GM18873 (cell line): ENCODE results near the gene CADPS.

ENCODE experiments used
- ATAC-seq: cut with Tn5 transposase; IDR thresholded peaks from one replicate; pipeline ENCODE4 v1.9.1; 2021; ENCODE audit warnings: mild to moderate bottlenecking, moderate library complexity, moderate number of reproducible peaks; ENCODE audit not compliant: unreplicated experiment, low FRiP score

CADPS gene

DNA sequence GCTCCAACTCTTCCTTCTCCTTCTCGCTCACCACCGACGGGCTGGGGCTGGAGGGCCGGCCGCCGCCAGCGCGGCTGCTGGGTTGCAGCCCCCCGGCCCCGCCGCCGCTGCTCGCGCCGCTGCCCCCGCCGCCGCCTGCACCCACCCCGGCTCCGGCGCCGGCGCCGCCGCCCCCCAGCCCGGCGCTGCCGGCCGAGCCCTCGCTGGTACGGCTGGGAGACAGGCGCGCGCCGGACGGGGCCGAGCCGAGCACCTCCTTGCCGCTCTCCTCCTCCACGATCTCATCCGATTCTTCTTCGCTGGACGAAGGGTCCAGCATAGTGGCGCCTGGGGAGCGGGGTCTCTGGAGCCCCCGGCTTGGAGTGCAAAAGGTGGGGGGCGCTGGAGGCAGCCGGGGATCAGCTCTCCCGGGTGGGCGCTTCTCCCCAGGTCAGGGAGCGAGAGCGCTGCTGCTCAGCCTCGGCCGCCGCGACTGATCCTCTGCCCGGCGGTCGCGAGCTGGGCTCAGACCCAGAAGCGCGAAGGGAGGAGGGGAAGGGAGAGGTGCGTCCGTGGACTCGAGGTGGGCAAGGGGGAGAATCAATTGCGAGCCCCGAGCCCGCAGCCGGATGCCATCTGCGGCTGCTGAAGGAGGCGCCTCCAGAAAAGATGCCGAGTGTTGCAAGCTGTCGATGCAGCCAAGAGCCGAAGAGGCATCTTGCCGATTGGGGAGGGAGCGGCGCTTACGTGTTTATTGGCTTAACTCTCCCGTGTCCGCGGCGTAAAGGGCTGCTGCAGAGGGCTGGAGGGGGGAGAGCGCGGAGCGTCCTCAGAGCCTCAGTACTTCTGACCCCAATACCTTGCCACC lies at the start of gene CADPS:
Gene CADPS (minus strand): TSS at position 706 of the 847 bp plus-strand sequence. CDS start 387 bp downstream, at position 319.
- no peak for ATAC-seq

DNA sequence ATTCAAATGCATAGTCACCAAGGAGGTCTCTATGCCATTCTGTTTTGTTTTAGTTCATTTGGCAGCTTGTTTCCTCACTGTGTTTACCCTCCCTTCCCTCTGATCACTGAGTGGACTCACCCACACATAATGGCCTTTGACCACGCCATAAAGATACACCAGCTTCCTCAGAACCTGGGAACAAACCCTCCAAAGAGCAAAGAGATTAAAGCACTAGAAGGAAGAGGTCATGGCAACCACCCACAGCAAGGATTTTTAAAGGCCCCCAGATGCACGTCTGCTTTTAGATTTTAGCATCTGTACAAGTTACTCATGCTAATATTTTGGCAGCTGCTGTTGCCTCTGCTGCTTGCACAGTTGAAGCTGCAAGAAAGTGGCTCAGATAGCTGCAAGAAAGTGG lies 47.9 kb upstream of the CADPS start:
- no peak for ATAC-seq

GRCh38 chr3:62922326-62922725 lies 47.1 kb upstream of the CADPS start:
- no peak for ATAC-seq

DNA sequence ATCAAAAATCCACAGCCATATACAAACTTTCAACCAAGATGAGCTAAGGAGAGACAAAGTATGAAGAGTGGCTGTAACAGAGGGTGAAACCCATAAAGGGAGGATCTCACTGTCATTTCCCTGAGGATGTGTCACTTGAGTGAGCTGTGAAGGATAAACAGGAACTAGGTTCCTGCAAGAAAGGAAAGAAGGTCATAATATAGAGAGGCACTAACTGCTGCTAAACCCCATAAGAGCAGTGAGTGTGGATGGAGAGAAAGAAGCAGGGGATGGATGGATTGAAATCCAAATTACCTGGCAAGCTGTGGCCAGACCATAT lies 45.2 kb upstream of the CADPS start:
- ATAC-seq: no peak

- ATAC-seq: no peak
Observed at GRCh38 chr3:62919784-62920465, 44.7 kb upstream of the CADPS start.

GRCh38 chr3:62918777-62919176 lies 43.6 kb upstream of the CADPS start:
- no peak for ATAC-seq

DNA sequence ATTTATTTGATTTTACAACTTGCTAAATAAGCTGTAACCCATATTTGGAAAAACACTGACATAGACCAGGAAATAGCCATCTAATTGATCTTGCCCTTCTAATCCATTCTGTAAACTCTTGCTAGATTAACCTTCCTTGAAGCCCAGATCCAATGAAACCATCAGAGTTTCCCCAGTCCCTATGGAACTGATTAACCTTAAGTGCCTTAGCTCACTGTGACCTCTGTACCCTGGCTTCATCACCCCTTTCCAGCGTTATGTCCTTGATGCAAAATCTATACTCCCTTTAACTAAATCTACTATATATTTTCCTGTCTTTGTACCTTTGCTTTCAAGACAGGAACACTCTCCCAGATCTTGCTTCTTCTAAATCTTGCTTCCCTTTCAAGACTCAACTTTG lies 42.9 kb upstream of the CADPS start:
- no peak for ATAC-seq

- no peak for ATAC-seq
Observed at GRCh38 chr3:62911526-62911925, 36.3 kb upstream of the CADPS start.

DNA sequence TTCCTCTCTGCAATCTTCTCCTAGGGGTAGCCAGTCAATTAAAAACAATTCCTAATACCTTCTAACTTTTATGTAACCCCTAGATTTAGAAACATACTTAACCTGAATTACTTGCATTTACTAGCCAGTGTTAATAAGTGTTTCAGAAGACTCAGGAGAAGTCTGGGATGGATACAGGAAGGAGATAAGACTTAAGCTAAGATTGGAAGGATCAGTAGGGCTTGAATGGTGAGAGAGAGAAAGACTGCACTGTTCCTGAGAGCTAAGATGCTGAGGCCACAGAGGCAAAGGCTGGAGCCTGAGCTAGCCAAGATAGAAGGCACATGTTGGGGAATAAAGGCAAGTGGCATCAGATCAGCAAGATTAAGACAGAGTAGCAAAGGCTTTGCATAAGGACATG lies 30.1 kb upstream of the CADPS start:
- ATAC-seq: no peak

DNA sequence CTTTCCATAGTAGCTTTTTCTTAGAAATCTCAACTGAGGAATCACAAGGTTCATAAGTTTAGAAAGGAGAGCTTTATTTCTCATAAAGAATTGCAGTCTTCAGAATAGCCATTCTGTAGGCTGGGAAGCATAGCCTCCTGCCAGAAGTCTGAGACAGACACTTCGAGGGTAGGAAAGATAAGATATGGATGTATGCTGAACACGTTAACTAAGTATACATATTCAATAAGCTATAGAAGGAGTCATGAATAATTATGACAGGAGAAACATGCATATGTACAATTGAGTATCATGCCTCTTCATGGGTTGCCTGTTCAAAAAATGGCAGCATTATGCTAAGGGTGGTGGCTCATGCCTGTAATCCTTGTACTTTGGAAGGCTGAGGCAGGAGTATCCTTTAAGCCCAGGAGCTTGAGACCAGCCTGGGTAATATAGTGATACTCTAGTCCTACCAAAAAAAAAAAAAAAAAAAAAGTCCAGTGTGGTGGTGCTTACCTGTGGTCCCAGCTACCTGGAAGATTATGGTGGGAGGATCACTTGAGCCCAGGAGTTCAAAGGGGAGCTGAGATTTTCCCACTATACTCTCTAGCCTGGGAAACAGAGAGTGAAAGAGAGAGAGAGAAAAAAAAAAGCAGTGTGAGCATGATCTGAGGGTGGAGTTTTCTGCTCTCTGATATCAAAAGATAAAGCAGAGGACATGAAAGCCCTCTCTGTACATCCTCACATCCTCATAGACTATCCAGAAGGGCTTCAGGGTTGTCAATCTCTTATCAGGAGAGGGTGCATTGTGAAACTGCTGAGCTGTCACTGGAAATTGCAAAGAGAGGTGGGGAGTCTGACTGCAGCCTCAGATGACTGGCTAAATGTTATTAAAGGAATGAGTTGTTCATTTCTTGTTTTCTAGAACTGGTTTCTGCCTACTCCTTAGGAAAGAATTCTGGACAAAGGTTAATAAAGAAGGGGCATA lies 23.6 kb upstream of the CADPS start:
- no peak for ATAC-seq

DNA sequence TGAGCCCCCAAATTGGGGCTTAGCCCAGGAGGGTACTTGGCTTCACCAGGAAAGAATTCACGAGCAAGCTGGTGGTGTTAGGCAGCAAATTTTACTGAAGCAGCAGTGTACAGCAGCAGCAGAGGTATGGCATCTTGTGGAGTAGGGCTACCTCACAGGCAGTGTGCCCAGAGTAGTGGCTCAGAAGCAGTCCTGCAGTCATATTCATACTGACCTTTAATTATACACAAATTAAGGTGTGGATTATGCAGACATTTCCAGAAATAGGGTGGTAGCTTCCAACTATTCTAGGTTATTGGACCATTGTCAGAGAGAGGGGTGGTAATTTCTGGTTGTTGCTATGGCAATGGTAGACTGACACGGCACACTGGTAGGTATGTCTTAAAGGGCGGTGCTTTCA lies 20.7 kb upstream of the CADPS start:
- no peak for ATAC-seq

DNA sequence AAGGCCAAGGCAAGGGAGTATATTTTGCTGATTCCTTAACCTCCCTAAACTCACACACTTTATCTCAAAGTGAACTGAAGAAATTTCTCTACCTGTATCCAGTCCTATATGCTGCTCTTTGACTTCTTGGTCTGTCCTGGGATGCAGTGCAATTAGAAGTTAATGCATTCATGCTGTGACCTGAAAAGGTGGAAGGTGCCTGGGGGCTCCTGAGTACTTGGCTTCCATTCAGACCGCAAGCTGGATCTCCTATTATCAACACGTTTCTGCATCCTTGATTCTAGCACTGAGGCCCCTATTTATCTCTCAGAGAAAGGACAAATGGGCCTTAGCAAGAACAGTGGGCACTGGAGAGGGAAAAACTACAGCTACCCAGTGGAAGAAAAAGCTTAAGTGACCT lies 17.7 kb upstream of the CADPS start:
- no peak for ATAC-seq

DNA sequence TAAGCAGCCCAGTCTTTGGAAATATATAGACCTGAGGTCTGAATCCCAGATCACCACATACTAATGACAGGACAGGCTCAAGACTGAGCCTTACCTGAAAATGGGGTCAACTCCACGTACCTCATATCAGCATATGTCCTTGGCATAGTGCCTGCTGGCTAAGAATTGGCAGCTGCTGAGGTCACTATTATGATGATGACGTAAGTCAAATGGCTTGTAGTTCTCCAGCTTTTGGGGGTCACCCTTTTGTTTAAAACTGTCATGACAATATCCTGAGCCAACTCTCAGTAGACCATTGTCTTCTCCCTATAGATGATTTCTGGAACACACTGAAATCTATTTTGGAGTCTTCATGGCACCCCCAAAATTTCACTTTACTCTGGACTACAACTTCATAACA lies 16.8 kb upstream of the CADPS start:
- ATAC-seq: no peak

- ATAC-seq: no peak
Observed at GRCh38 chr3:62888778-62889177, 13.6 kb upstream of the CADPS start.

DNA sequence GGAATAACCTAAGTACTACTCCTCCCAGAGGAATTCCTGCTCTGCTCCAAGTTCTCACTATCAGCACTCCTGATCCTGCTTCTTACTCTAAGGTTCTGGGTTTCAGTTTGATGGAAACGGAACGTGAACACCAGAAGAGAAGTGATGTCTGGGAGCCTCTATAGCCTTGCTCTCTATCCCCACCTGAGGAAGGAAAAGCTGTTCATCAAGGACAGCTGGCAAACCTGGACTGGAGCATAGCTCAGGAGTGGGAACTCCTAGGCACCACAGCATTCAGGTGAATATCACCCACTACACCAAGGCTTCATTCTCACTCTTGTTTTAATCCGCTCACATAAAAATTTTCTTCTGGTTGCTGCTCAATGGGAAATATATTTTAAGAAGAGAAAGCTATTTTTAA lies 13.0 kb upstream of the CADPS start:
- ATAC-seq: no peak

- no peak for ATAC-seq
Observed at GRCh38 chr3:62885136-62885535, 9.9 kb upstream of the CADPS start.

- ATAC-seq: no peak
Observed at GRCh38 chr3:62884096-62884870, 9.1 kb upstream of the CADPS start.

DNA sequence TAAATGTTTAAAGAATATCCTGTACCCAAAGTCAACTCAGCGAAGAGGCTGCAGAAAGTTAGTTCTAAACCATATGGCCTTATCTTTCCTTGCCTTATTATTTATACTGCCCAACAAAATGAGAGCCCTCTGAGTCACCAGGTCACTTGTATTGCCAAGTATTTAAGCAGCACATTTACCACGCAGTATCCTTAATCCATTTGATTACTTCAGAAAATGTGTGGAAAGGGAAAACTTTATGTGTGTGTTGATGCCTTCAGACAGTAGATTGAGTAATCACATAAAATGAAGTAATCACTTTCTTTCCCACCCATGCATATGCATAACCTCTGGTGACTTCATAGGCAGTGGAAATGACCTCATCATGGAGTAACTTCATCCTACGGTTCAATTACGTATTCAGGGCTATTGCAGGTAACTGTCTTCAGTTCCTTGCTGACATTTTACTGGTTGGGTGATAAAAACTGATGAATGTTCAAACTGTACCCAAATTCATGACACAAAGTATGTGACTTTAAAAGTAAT lies 7.5 kb upstream of the CADPS start:
- no peak for ATAC-seq

GRCh38 chr3:62876064-62876463 lies 848 bp upstream of the CADPS start:
- ATAC-seq: no peak

DNA sequence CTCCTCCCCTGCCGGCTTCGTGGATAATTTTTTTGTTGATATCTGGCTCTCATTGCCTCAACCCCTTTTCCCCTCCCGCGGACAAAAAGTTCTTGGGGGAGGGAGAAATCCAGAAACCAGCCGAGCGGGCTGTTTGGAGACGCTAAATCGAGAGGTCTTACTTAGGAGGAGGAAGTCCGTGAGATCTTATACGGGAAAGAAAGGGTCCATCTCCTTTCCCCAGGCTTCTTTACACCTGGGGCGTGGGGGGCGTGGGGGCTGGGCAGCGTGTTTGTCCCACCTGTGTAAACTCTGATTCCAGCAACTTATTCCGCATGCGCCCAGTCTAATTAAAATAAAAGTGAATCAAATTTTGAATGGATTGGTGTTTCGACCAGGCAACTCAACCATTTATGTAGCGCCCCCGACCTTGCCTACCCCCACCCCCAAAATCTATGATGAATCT lies 364 bp upstream of the CADPS start:
- no peak for ATAC-seq
